H1 (cell line): Measurements from ENCODE around the gene SLC7A14. TPM values are rescaled to one million over a fixed set of nuclear protein-coding genes. Genes with fewer than 3 reads are reported as not detected.

Experiments
- CTCF ChIA-PET: fragments of 300-600 bp; sonication (Branson Sonifier 250); formaldehyde crosslinking; loops from one replicate; lab custom pipeline; 2021; ENCODE audit not compliant: partially characterized antibody; lab: Charles Lee
- POLR2A ChIA-PET: fragments of 300-600 bp; sonication (Branson Sonifier 250); formaldehyde crosslinking; loops from one replicate; lab custom pipeline; 2021; ENCODE audit warnings: inconsistent platforms; ENCODE audit not compliant: partially characterized antibody; lab: Charles Lee
- DNase-seq, 2 experiments: peaks; one replicate each; pipeline versions ENCODE4 v3.0.0 to v3.0.0-alpha.2; 2010 to 2022; ENCODE audit warnings: low spot score in 2 of 2, low read depth in 1 of 2, mixed read lengths in 1 of 2
- FAIRE-seq: peaks from 2 replicates; lab custom pipeline; 2011; peaks lifted over from hg19 to GRCh38; lab: Jason Lieb, UNC
- H2AFZ ChIP-seq: 2 replicates; pipeline ENCODE4 v1.8.1; 2012; ENCODE audit warnings: low read length, inconsistent platforms
- H2AK5ac ChIP-seq: 2 replicates; pipeline ENCODE4 v1.6.1; 2013; ENCODE audit warnings: low read depth, low read length
- H2BK120ac ChIP-seq: replicated peaks from 2 replicates; pipeline ENCODE3; 2013; ENCODE audit warnings: low read depth, low read length, inconsistent platforms
- H2BK12ac ChIP-seq: 2 replicates; pipeline ENCODE4 v1.6.1; 2013; ENCODE audit warnings: low read depth, low read length
- H2BK15ac ChIP-seq: 2 replicates; pipeline ENCODE4 v1.6.1; 2013; ENCODE audit warnings: low read length
- H2BK20ac ChIP-seq: 2 replicates; pipeline ENCODE4 v1.6.1; 2013; ENCODE audit warnings: low read length
- H2BK5ac ChIP-seq: 2 replicates; pipeline ENCODE4 v1.6.1; 2013; ENCODE audit warnings: low read depth, low read length
- H3K14ac ChIP-seq: 2 replicates; pipeline ENCODE4 v1.6.1; 2013; ENCODE audit warnings: inconsistent platforms; ENCODE audit not compliant: insufficient read length
- H3K18ac ChIP-seq: 2 replicates; pipeline ENCODE4 v1.6.1; 2013; ENCODE audit warnings: low read length; ENCODE audit errors: extremely low read depth
- H3K23ac ChIP-seq: 2 replicates; pipeline ENCODE4 v1.6.1; 2013; ENCODE audit warnings: inconsistent platforms; ENCODE audit not compliant: insufficient read length
- H3K23me2 ChIP-seq: 2 replicates; pipeline ENCODE4 v1.6.1; 2013; ENCODE audit warnings: low read depth, low read length
- H3K27ac ChIP-seq: 2 replicates; pipeline ENCODE4 v1.6.1; 2011; ENCODE audit warnings: low read depth, low read length, inconsistent platforms
- H3K27me3 ChIP-seq, 4 experiments: replicated peaks in 1 of 4; 1 replicate in 1 of 4; 2 replicates in 3 of 4; pipeline versions ENCODE4 v1.6.1 to v1.8.1; 2011 to 2013; ENCODE audit warnings: low read length in 3 of 4, mild to moderate bottlenecking in 3 of 4, inconsistent platforms in 2 of 4, mixed read lengths in 2 of 4, moderate library complexity in 1 of 4; ENCODE audit not compliant: control insufficient read depth in 3 of 4, insufficient read depth in 3 of 4; ENCODE audit errors: extremely low read depth in 1 of 4
- H3K36me3 ChIP-seq, 4 experiments: 2 replicates each; pipeline versions ENCODE4 v1.6.1 to v1.8.1; 2011 to 2013; ENCODE audit warnings: mild to moderate bottlenecking in 4 of 4, low read length in 3 of 4, moderate library complexity in 2 of 4, control low read depth in 1 of 4, inconsistent platforms in 1 of 4; ENCODE audit not compliant: insufficient read depth in 4 of 4, control insufficient read depth in 2 of 4
- H3K4ac ChIP-seq: replicated peaks from 2 replicates; pipeline ENCODE3; 2013; ENCODE audit warnings: low read length, low read depth, mixed read lengths, inconsistent platforms; ENCODE audit not compliant: insufficient read length
- H3K4me1 ChIP-seq, 4 experiments: replicated peaks in 1 of 4; 1 replicate in 1 of 4; 2 replicates in 3 of 4; pipeline versions ENCODE4 v1.6.1 to v1.8.1; 2011 to 2013; ENCODE audit warnings: low read length in 3 of 4, inconsistent platforms in 2 of 4, mixed read lengths in 1 of 4; ENCODE audit not compliant: insufficient read depth in 4 of 4, control insufficient read depth in 3 of 4
- H3K4me2 ChIP-seq, 2 experiments: 2 replicates each; pipeline versions ENCODE4 v1.6.1 to v1.8.1; 2011 to 2013; ENCODE audit warnings: low read depth in 2 of 2, low read length in 2 of 2, control low read depth in 1 of 2, inconsistent platforms in 1 of 2, mild to moderate bottlenecking in 1 of 2; ENCODE audit not compliant: insufficient read depth in 1 of 2
- H3K4me3 ChIP-seq, 4 experiments: fragments of 200-600, 300-600 bp in 1 of 4; sonication (generic), shearing (Covaris generic), sonication (Bioruptor Twin) in 1 of 4; 2 replicates each; pipeline versions ENCODE4 v1.5.1 to v1.8.1; 2011 to 2016; ENCODE audit warnings: low read length in 4 of 4, low read depth in 3 of 4, control low read depth in 2 of 4, inconsistent platforms in 2 of 4, mild to moderate bottlenecking in 2 of 4, mixed read lengths in 1 of 4, moderate library complexity in 1 of 4; ENCODE audit not compliant: insufficient read depth in 2 of 4; ENCODE audit errors: extremely low read depth in 1 of 4
- H3K56ac ChIP-seq: replicated peaks from 2 replicates; pipeline ENCODE3; 2013; ENCODE audit warnings: low read depth, mild to moderate bottlenecking, mixed read lengths, low read length, inconsistent platforms; ENCODE audit not compliant: insufficient read length
- H3K79me1 ChIP-seq: 2 replicates; pipeline ENCODE4 v1.6.1; 2013; ENCODE audit warnings: low read depth, low read length, control low read depth
- H3K79me2 ChIP-seq, 2 experiments: 2 replicates each; pipeline versions ENCODE4 v1.6.1 to v1.8.1; 2012 to 2013; ENCODE audit warnings: low read length in 2 of 2, mild to moderate bottlenecking in 2 of 2, inconsistent platforms in 1 of 2; ENCODE audit not compliant: insufficient read depth in 2 of 2, control insufficient read depth in 1 of 2
- H3K9ac ChIP-seq, 4 experiments: replicated peaks in 1 of 4; 1 replicate in 1 of 4; 2 replicates in 3 of 4; pipeline versions ENCODE4 v1.6.1 to v1.8.1; 2011 to 2013; ENCODE audit warnings: low read depth in 3 of 4, low read length in 3 of 4, control low read depth in 2 of 4, mild to moderate bottlenecking in 2 of 4, moderate library complexity in 2 of 4, inconsistent platforms in 1 of 4; ENCODE audit errors: extremely low read depth in 1 of 4
- H3K9me3 ChIP-seq, 2 experiments: 2 replicates each; pipeline versions ENCODE4 v1.6.1 to v1.8.1; 2012 to 2013; ENCODE audit warnings: mild to moderate bottlenecking in 2 of 2, moderate library complexity in 2 of 2, control low read depth in 1 of 2, inconsistent platforms in 1 of 2, low read depth in 1 of 2, low read length in 1 of 2, mixed read lengths in 1 of 2; ENCODE audit not compliant: insufficient read depth in 2 of 2
- H4K20me1 ChIP-seq, 2 experiments: replicated peaks in 1 of 2; 2 replicates each; pipeline versions ENCODE3 to v1.8.1; 2011 to 2013; ENCODE audit warnings: inconsistent platforms in 2 of 2, low read length in 2 of 2, mild to moderate bottlenecking in 1 of 2; ENCODE audit not compliant: insufficient read depth in 2 of 2, control insufficient read depth in 1 of 2
- H4K5ac ChIP-seq: 2 replicates; pipeline ENCODE4 v1.6.1; 2013; ENCODE audit warnings: low read length, low read depth, mixed read lengths, inconsistent platforms; ENCODE audit not compliant: insufficient read length
- H4K8ac ChIP-seq: 2 replicates; pipeline ENCODE4 v1.8.0; 2013; ENCODE audit warnings: mild to moderate bottlenecking, moderate library complexity, low read length, inconsistent platforms; ENCODE audit not compliant: insufficient read depth; ENCODE audit errors: extremely low read depth
- H4K91ac ChIP-seq: replicated peaks from 2 replicates; pipeline ENCODE3; 2013; ENCODE audit warnings: low read length, mixed read lengths, inconsistent platforms; ENCODE audit not compliant: insufficient read length
- BCL11A ChIP-seq, 2 experiments: IDR thresholded peaks; one replicate each; pipeline ENCODE4 v1.6.1; 2011; ENCODE audit warnings: low read depth in 2 of 2, low read length in 2 of 2, mild to moderate bottlenecking in 2 of 2
- GTF2F1 ChIP-seq: IDR thresholded peaks from 2 replicates; pipeline ENCODE4 v1.6.1; 2012; ENCODE audit warnings: low read depth, low read length, improper control_type of control experiment, borderline replicate concordance
- HDAC2 ChIP-seq, 2 experiments: fragments of 300-600 bp in 1 of 2; sonication (generic) in 1 of 2; IDR thresholded peaks; 2 replicates each; pipeline ENCODE4 v1.6.1; 2011 to 2012; ENCODE audit warnings: low read depth in 2 of 2, low read length in 2 of 2, mild to moderate bottlenecking in 2 of 2, moderate library complexity in 2 of 2, borderline replicate concordance in 1 of 2, inconsistent platforms in 1 of 2
- JUND ChIP-seq: IDR thresholded peaks from 2 replicates; pipeline ENCODE4 v1.6.1; 2011; ENCODE audit warnings: mild to moderate bottlenecking, improper control_type of control experiment, low read length
- KDM1A ChIP-seq: fragments of 200-600, 300-600 bp; sonication (generic); IDR thresholded peaks from 2 replicates; pipeline ENCODE4 v1.7.1; 2016; ENCODE audit warnings: mild to moderate bottlenecking, low read length, borderline replicate concordance
- RNF2 ChIP-seq: fragments of 200-900, 300-1000 bp; sonication (generic); IDR thresholded peaks from 2 replicates; pipeline ENCODE4 v1.7.1; 2016; ENCODE audit warnings: borderline replicate concordance, low read depth, mild to moderate bottlenecking, antibody characterized with exemption, low read length; ENCODE audit not compliant: poor library complexity, severe bottlenecking; ENCODE audit errors: missing control alignments
- SIN3A ChIP-seq, 2 experiments: IDR thresholded peaks in 1 of 2; conservative IDR thresholded peaks in 1 of 2; 2 replicates each; pipeline ENCODE4 v1.6.1; 2011 to 2012; ENCODE audit warnings: low read length in 2 of 2, improper control_type of control experiment in 1 of 2, low read depth in 1 of 2, mild to moderate bottlenecking in 1 of 2
- WGBS, 2 experiments: shearing (Covaris generic) in 1 of 2; methylation state at CpG; one replicate each; pipeline versions ENCODE4 v1.1.6 to v1.1.7; 2013 to 2015; ENCODE audit warnings: low lambda C conversion rate in 2 of 2, mixed read lengths in 2 of 2, inconsistent platforms in 1 of 2, low coverage in 1 of 2, missing lambda C conversion rate in 1 of 2; ENCODE audit not compliant: insufficient replicate concordance in 2 of 2, insufficient coverage in 1 of 2, insufficient read length in 1 of 2; ENCODE audit errors: extremely low coverage in 1 of 2, missing lambda C conversion rate in 1 of 2; 5-methylcytosine and 5-hydroxymethylcytosine counted together
- polyA plus RNA-seq, 7 experiments: library from polyadenylated mRNA; depleted of rRNA in 3 of 7; stranded (reverse) in 5 of 7; unstranded in 2 of 7; fragments of >200 nt in 5 of 7; fragments of 200-250 nt in 2 of 7; gene quantifications; 1 replicate in 5 of 7; 2 replicates in 1 of 7; 4 replicates in 1 of 7; pipeline versions ENCODE4 v1.2.1 to v1.2.3, GENCODE V29; 2011 to 2013; ENCODE audit warnings: missing spikeins in 2 of 7, mixed read lengths in 2 of 7
- total RNA-seq: library from RNA; stranded (reverse); fragmentation: NEBNext Ultra II Directional; extraction: Animal tissue kit (Norgen Biotek cat#: 25700); gene quantifications from 2 replicates; pipeline ENCODE4 v1.2.1, GENCODE V29; 2021

Gene SLC7A14
- total and polyA plus RNA-seq, 2 of the 8 experiments (the other 6 are each of a cell fraction or from before 2014, with no cell fraction given): 0.21 to 0.95 TPM

DNA sequence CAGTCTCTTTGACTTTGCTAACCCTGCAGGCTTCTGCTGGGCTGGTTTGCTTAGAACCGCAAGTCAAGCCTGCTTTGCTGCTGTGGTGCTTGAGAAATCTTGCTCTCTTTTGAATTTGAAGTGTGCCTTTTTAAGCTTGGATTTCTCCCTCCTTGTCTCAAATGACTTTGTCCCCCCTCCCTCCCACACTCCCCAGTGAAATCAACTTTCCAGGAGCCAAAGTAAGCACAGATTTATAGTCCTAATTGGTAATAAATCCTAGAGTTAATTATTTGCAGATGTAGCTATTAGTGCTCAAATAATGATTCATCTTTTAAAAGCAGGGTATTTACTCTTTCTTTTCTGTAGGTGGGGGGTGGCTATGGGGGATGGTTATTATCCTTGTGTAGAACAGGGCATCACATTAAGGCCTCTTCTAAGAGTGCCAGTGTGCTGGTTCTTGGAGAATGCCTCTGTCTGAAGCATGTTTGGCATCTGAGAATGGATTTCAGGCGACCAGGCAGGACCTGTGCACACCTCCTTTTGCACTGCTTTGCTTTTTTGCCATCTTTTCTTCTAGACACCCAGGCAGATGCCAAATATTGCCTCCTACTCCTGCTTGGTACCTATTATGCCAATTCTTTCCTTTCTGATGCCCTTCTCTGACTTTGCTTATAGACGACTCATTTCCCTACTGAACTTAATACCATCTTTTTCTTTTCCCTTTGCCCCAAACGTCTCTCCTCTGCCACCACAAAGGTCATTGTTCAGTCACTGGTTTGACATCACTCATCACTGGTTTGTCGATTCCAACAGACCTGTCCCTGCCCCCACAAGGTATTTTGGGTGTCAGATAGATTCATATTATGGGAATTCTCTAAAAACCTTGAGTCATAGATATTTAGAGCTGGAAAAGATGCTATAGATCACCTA lies 116.5 kb downstream of the SLC7A14 start:
- 78% methylated on average over 5 of the region's 5 CpGs; no CpG with 5 or more reads in 1 of the 2 experiments for WGBS, 2 experiments
- H3K4ac ChIP-seq: no peak overlapping the region
- ChIA-PET CTCF (interaction anchor here (0.7 to 1.7 kb wide), 4 partner anchors 16 to 343 kb away, joined by 3 to 5 read pairs (median 4); no protein-coding TSS in a partner anchor), POLR2A (no interaction called here)
- FAIRE-seq (no peak), DNase-seq (peak in 1 of 2 experiments; percentile 16)
- H3K4me3 ChIP-seq: no peak overlapping the region
- no peak overlapping the region for H2BK20ac ChIP-seq
- H3K27me3 ChIP-seq: no peaks in the 10 kb centered on the region
- peaks cover 0 to 9% (median 0%) of the 10 kb centered on the region in 4 experiments; a peak in 1 of 7 replicates for H3K4me1 ChIP-seq
- no peaks in the 10 kb centered on the region for H3K36me3 ChIP-seq
- no peak overlapping the region for H2BK15ac ChIP-seq
- no peak overlapping the region for H3K14ac ChIP-seq
- no peak overlapping the region for H3K23ac ChIP-seq
- no peak for TF ChIP-seq SIN3A (conservative IDR thresholded peaks at IDR 0.05 in 1 of 2, IDR thresholded peaks at IDR 0.05 in 1 of 2; ENCODE audit: low read depth in 1 of 2, low read length in 2 of 2)
- TF ChIP-seq HDAC2 (IDR thresholded peaks at IDR 0.05; ENCODE audit: borderline replicate concordance in 1 of 2, low read depth in 2 of 2, low read length in 2 of 2): no peak
- no peak for TF ChIP-seq BCL11A (IDR thresholded peaks at IDR 0.05; ENCODE audit: low read depth in 2 of 2, low read length in 2 of 2)
- TF ChIP-seq RNF2: no peak
- TF ChIP-seq GTF2F1: no peak
- TF ChIP-seq JUND: no peak
- no peak for TF ChIP-seq KDM1A
- no peak overlapping the region for H2BK12ac ChIP-seq
- no peak overlapping the region for H4K8ac ChIP-seq
- no peak overlapping the region for H3K18ac ChIP-seq
- no peak overlapping the region for H4K91ac ChIP-seq
- no peak overlapping the region for H3K27ac ChIP-seq
- no peaks in the 10 kb centered on the region for H3K79me1 ChIP-seq
- no peak overlapping the region for H3K9ac ChIP-seq
- H2AK5ac ChIP-seq: no peak overlapping the region
- H2BK5ac ChIP-seq: no peak overlapping the region
- H4K20me1 ChIP-seq: no peaks in the 10 kb centered on the region
- no peaks in the 10 kb centered on the region for H3K23me2 ChIP-seq
- no peaks in the 10 kb centered on the region for H3K79me2 ChIP-seq
- no peak overlapping the region for H2AFZ ChIP-seq
- no peak overlapping the region for H3K56ac ChIP-seq
- H3K4me2 ChIP-seq: no peak overlapping the region
- H3K9me3 ChIP-seq: no peaks in the 10 kb centered on the region
- no peak overlapping the region for H4K5ac ChIP-seq
- H2BK120ac ChIP-seq: no peak overlapping the region
